HL-60 (cell line): Measurements from ENCODE around the gene YAE1.

Experiments
- CTCF ChIP-seq: IDR thresholded peaks from one replicate; pipeline ENCODE4 v1.5.1; 2011; ENCODE audit warnings: low read length, control low read depth, inconsistent platforms; ENCODE audit not compliant: insufficient read depth
- POLR2AphosphoS5 ChIP-seq: IDR thresholded peaks from 2 replicates; pipeline ENCODE4 v1.6.1; 2012; ENCODE audit warnings: low read depth

GRCh38 chr7:39516498-39516897, 49.7 kb upstream of the YAE1 start:
- no peak for TF ChIP-seq CTCF
- TF ChIP-seq POLR2AphosphoS5: no peak
